ENCODE results near the gene KCTD1. TPM values are rescaled to one million over a fixed set of nuclear protein-coding genes. Genes with fewer than 3 reads are reported as not detected.

The KCTD1 gene
- total RNA-seq, 1 donor from 2014 or later = 27.8 TPM

GRCh38 chr18:26563024-26563423 is 14.7 kb upstream of the KCTD1 start:
- H3K9me3 Mint-ChIP-seq = peaks cover 7% of the 10 kb centered on the region
- no peak for TF ChIP-seq CTCF (conservative IDR thresholded peaks at IDR 0.05)
- H3K27me3 Mint-ChIP-seq (ENCODE audit: low read depth) = no peaks in the 10 kb centered on the region
- peaks cover 7% of the 10 kb centered on the region for H3K36me3 Mint-ChIP-seq (ENCODE audit: low read depth)
- no peak overlapping the region for H3K4me3 Mint-ChIP-seq
- no peak overlapping the region for H3K27ac Mint-ChIP-seq (ENCODE audit: unreplicated experiment)
- peaks cover 11% of the 10 kb centered on the region for H3K4me1 Mint-ChIP-seq
- no peak for DNase-seq (ENCODE audit: low read depth, low spot score)

GRCh38 chr18:26562568-26562967 is 14.2 kb upstream of the KCTD1 start:
- TF ChIP-seq CTCF (conservative IDR thresholded peaks at IDR 0.05) = no peak
- H3K27me3 Mint-ChIP-seq (ENCODE audit: low read depth) = no peaks in the 10 kb centered on the region
- H3K4me1 Mint-ChIP-seq = peaks cover 11% of the 10 kb centered on the region
- no peak overlapping the region for H3K4me3 Mint-ChIP-seq
- no peak overlapping the region for H3K27ac Mint-ChIP-seq (ENCODE audit: unreplicated experiment)
- H3K9me3 Mint-ChIP-seq = peaks cover 7% of the 10 kb centered on the region
- H3K36me3 Mint-ChIP-seq (ENCODE audit: low read depth) = peaks cover 7% of the 10 kb centered on the region
- no peak for DNase-seq (ENCODE audit: low read depth, low spot score)

- no peak overlapping the region for H3K4me3 Mint-ChIP-seq
- no peak overlapping the region for H3K27ac Mint-ChIP-seq (ENCODE audit: unreplicated experiment)
- TF ChIP-seq CTCF (conservative IDR thresholded peaks at IDR 0.05) = no peak
- peaks cover 7% of the 10 kb centered on the region for H3K36me3 Mint-ChIP-seq (ENCODE audit: low read depth)
- no peak for DNase-seq (ENCODE audit: low read depth, low spot score)
- H3K4me1 Mint-ChIP-seq = peaks cover 11% of the 10 kb centered on the region
- H3K9me3 Mint-ChIP-seq = peaks cover 7% of the 10 kb centered on the region
- H3K27me3 Mint-ChIP-seq (ENCODE audit: low read depth) = no peaks in the 10 kb centered on the region
Measured at GRCh38 chr18:26561769-26562168, 13.4 kb upstream of the KCTD1 start.

GRCh38 chr18:26556573-26556972 is 8.2 kb upstream of the KCTD1 start:
- peaks cover 26% of the 10 kb centered on the region for H3K4me1 Mint-ChIP-seq
- no peak for TF ChIP-seq CTCF (conservative IDR thresholded peaks at IDR 0.05)
- no peak overlapping the region for H3K4me3 Mint-ChIP-seq
- no peak for DNase-seq (ENCODE audit: low read depth, low spot score)
- no peak overlapping the region for H3K27ac Mint-ChIP-seq (ENCODE audit: unreplicated experiment)
- no peaks in the 10 kb centered on the region for H3K9me3 Mint-ChIP-seq
- no peaks in the 10 kb centered on the region for H3K36me3 Mint-ChIP-seq (ENCODE audit: low read depth)
- H3K27me3 Mint-ChIP-seq (ENCODE audit: low read depth) = peaks cover 28% of the 10 kb centered on the region

- Mint-ChIP-seq H3K9me3 (no peaks in the 10 kb centered on the region), H3K27me3 (ENCODE audit: low read depth) (peaks cover 34% of the 10 kb centered on the region), H3K4me3 (no peak overlapping the region), H3K36me3 (ENCODE audit: low read depth) (no peaks in the 10 kb centered on the region), H3K4me1 (peaks cover 31% of the 10 kb centered on the region), H3K27ac (ENCODE audit: unreplicated experiment) (no peak overlapping the region)
- TF ChIP-seq CTCF (conservative IDR thresholded peaks at IDR 0.05) = no peak
- DNase-seq (ENCODE audit: low read depth, low spot score) = no peak
Measured at GRCh38 chr18:26555804-26556553, 7.6 kb upstream of the KCTD1 start.

Measured in neural crest cell (in vitro differentiated cells).